Measurements from ENCODE around the gene PCDHGB2.

GRCh38 chr5:141363952-141364660 lies 4.3 kb downstream of the PCDHGB2 start, which contains the start of gene PCDHGA5:
- TF ChIP-seq POLR2AphosphoS5 (IDR thresholded peaks at IDR 0.05; ENCODE audit: low read depth, low read length) (no peak), POLR2A (IDR thresholded peaks at IDR 0.05; ENCODE audit: low read depth, low read length) (no peak)
